Caco-2 (cell line): ENCODE measurements around the gene GABRG3. TPM values are rescaled to one million over a fixed set of nuclear protein-coding genes. Genes with fewer than 3 reads are reported as not detected.
"Not testable (repeated sequence)": the region's sequence is repeated elsewhere in the genome, so short reads cannot be mapped to it uniquely, and the experiment has no call there.

Experiments used
- BruUV-seq: library from RNA; stranded (reverse); fragments of 400-500 nt; replicated peaks from 2 replicates; lab custom pipeline; 2021; lab: Mats Ljungman, UMichigan
- CTCF ChIA-PET: fragments of 300-600 bp; sonication (Branson Sonifier 250); formaldehyde crosslinking; loops from one replicate; lab custom pipeline; 2022; ENCODE audit warnings: antibody characterized with exemption; lab: Charles Lee
- POLR2A ChIA-PET: fragments of 300-600 bp; sonication (Branson Sonifier 250); formaldehyde crosslinking; loops from one replicate; lab custom pipeline; 2022; ENCODE audit warnings: antibody characterized with exemption; lab: Charles Lee
- DNase-seq, 2 experiments: peaks; one replicate each; pipeline versions ENCODE4 v3.0.0 to v3.0.0-alpha.2; 2020 to 2022
- H3K27me3 ChIP-seq: replicated peaks from 2 replicates; pipeline ENCODE4 v1.6.0; 2011; ENCODE audit warnings: low read length; ENCODE audit not compliant: control insufficient read depth, insufficient read depth
- H3K36me3 ChIP-seq: 2 replicates; pipeline ENCODE4 v1.5.1; 2011; ENCODE audit warnings: low read length; ENCODE audit not compliant: control insufficient read depth, insufficient read depth
- H3K4me1 ChIP-seq: fragments of 250-450 bp; sonication (Bioruptor Pico); 2 replicates; pipeline ENCODE4 v1.5.1; 2020; ENCODE audit warnings: mild to moderate bottlenecking
- H3K4me3 ChIP-seq: 2 replicates; pipeline ENCODE4 v1.5.1; 2011; ENCODE audit warnings: low read depth, mild to moderate bottlenecking, control low read depth, low read length
- H3K9me3 ChIP-seq: fragments of 250-450 bp; sonication (Bioruptor Pico); 2 replicates; pipeline ENCODE4 v1.5.1; 2020; ENCODE audit warnings: mild to moderate bottlenecking, moderate library complexity
- H3K27ac Mint-ChIP-seq: one replicate; pipeline ENCODE4 v1.8.0; 2022; ENCODE audit warnings: mixed read lengths; ENCODE audit not compliant: unreplicated experiment
- H3K27me3 Mint-ChIP-seq: one replicate; pipeline ENCODE4 v1.8.0; 2022; ENCODE audit warnings: mixed read lengths; ENCODE audit not compliant: insufficient read depth, unreplicated experiment
- H3K36me3 Mint-ChIP-seq: one replicate; pipeline ENCODE4 v1.8.0; 2022; ENCODE audit warnings: mild to moderate bottlenecking, mixed read lengths; ENCODE audit not compliant: insufficient read depth, unreplicated experiment
- H3K4me1 Mint-ChIP-seq: one replicate; pipeline ENCODE4 v1.8.0; 2022; ENCODE audit warnings: low read depth, mixed read lengths; ENCODE audit not compliant: unreplicated experiment
- H3K4me3 Mint-ChIP-seq: one replicate; pipeline ENCODE4 v1.8.0; 2022; ENCODE audit warnings: mild to moderate bottlenecking, moderate library complexity, mixed read lengths; ENCODE audit not compliant: unreplicated experiment
- H3K9me3 Mint-ChIP-seq: one replicate; pipeline ENCODE4 v1.8.0; 2022; ENCODE audit warnings: mixed read lengths; ENCODE audit not compliant: unreplicated experiment
- CTCF ChIP-seq, 2 experiments: fragments of 200-600 bp in 1 of 2; IDR thresholded peaks; 1 replicate in 1 of 2; 2 replicates in 1 of 2; pipeline versions ENCODE4 v1.5.1 to v1.8.0; 2011 to 2022; ENCODE audit warnings: antibody characterized with exemption in 1 of 2, control low read depth in 1 of 2, inconsistent platforms in 1 of 2, low read depth in 1 of 2, low read length in 1 of 2, mild to moderate bottlenecking in 1 of 2, moderate library complexity in 1 of 2; ENCODE audit not compliant: insufficient read depth in 1 of 2, severe bottlenecking in 1 of 2, unreplicated experiment in 1 of 2
- intact Hi-C: fragments of 100-400 bp; cut with micrococcal nuclease; formaldehyde crosslinking; loops from one replicate; pipeline ENCODE4 v1.10.0; 2022; ENCODE audit not compliant: unreplicated experiment
- total RNA-seq: library from RNA; stranded (reverse); gene quantifications from 2 replicates; pipeline ENCODE4 v1.2.3, GENCODE V29; 2022

The GABRG3 gene
- total RNA-seq, 1 experiment from 2014 or later, result not detected

DNA sequence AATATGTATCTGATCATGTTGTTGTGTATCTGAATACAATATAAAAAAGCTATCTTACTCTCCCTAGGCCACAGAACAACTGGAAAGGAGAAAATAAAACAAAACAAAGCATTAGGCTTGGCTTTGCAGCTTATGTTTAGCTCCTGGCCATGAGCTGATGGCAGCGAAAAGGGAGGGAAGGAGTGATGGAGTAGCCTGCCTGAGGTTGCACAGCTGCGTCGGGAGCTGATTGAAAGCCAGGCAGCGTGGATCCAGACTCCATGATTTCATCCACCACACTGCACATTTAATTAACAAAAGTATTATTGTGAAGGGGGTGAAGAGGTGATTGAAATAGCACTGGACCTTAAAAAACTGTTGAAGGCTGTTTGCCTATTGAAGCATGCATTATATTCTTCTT lies 212.2 kb downstream of the GABRG3 start:
- Mint-ChIP-seq H3K9me3 (peaks cover 29% of the 10 kb centered on the region), H3K36me3 (no peaks in the 10 kb centered on the region), H3K4me1 (no peaks in the 10 kb centered on the region), H3K27me3 (no peaks in the 10 kb centered on the region), H3K4me3 (no peak overlapping the region), H3K27ac (no peak overlapping the region)
- POLR2A ChIA-PET, result no interaction called here
- no peak for TF ChIP-seq CTCF (IDR thresholded peaks at IDR 0.05; ENCODE audit: insufficient read depth in 1 of 2, low read depth in 1 of 2, low read length in 1 of 2, severe bottlenecking in 1 of 2, unreplicated experiment in 1 of 2)
- Histone ChIP-seq H3K4me1 (no peaks in the 10 kb centered on the region), H3K36me3 (no peaks in the 10 kb centered on the region), H3K27me3 (no peaks in the 10 kb centered on the region), H3K4me3 (no peak overlapping the region), H3K9me3 (no peaks in the 10 kb centered on the region)
- CTCF ChIA-PET, result no interaction called here
- DNase-seq, result no peak
- intact Hi-C loops, result no loop called here
- BruUV-seq, result no TSS peak

- intact Hi-C loops, H3K4me1 Mint-ChIP-seq, H3K36me3 Mint-ChIP-seq: not testable (repeated sequence)
These were observed 220.5 kb downstream of the GABRG3 start for GRCh38 chr15:27191515-27191914.

GRCh38 chr15:27196691-27197090 lies 225.7 kb downstream of the GABRG3 start:
- no peak overlapping the region for H3K27ac Mint-ChIP-seq
- H3K4me1 Mint-ChIP-seq, result no peaks in the 10 kb centered on the region
- ChIA-PET CTCF (no interaction called here), POLR2A (no interaction called here)
- no peak for DNase-seq
- TF ChIP-seq CTCF (IDR thresholded peaks at IDR 0.05; ENCODE audit: insufficient read depth in 1 of 2, low read depth in 1 of 2, low read length in 1 of 2, severe bottlenecking in 1 of 2, unreplicated experiment in 1 of 2), result no peak
- no TSS peak for BruUV-seq
- H3K36me3 Mint-ChIP-seq, result no peaks in the 10 kb centered on the region
- peaks cover 26% of the 10 kb centered on the region for H3K9me3 Mint-ChIP-seq
- H3K36me3 ChIP-seq, result no peaks in the 10 kb centered on the region
- no peak overlapping the region for H3K4me3 Mint-ChIP-seq
- no peaks in the 10 kb centered on the region for H3K27me3 ChIP-seq
- no peaks in the 10 kb centered on the region for H3K9me3 ChIP-seq
- intact Hi-C loops, result no loop called here
- H3K4me1 ChIP-seq, result no peaks in the 10 kb centered on the region
- no peak overlapping the region for H3K4me3 ChIP-seq
- peaks cover 3% of the 10 kb centered on the region for H3K27me3 Mint-ChIP-seq

More at GRCh38 chr15:27191515-27191914, 220.5 kb downstream of the GABRG3 start:
- H3K36me3 ChIP-seq, BruUV-seq, H3K4me1 ChIP-seq, H3K4me3 Mint-ChIP-seq, H3K27me3 Mint-ChIP-seq, POLR2A ChIA-PET, H3K27ac Mint-ChIP-seq, CTCF ChIA-PET, H3K4me3 ChIP-seq, H3K27me3 ChIP-seq, H3K9me3 ChIP-seq, DNase-seq: not testable (repeated sequence)
- H3K9me3 Mint-ChIP-seq, result peaks cover 39% of the 10 kb centered on the region

GRCh38 chr15:27201425-27201824 lies 230.4 kb downstream of the GABRG3 start:
- H3K4me1 ChIP-seq, result no peaks in the 10 kb centered on the region
- H3K27me3 ChIP-seq, result no peaks in the 10 kb centered on the region
- Mint-ChIP-seq H3K27ac (no peak overlapping the region), H3K36me3 (no peaks in the 10 kb centered on the region), H3K27me3 (peaks cover 3% of the 10 kb centered on the region), H3K4me1 (no peaks in the 10 kb centered on the region), H3K9me3 (peaks cover 12% of the 10 kb centered on the region), H3K4me3 (no peak overlapping the region)
- intact Hi-C loops, result no loop called here
- no peaks in the 10 kb centered on the region for H3K9me3 ChIP-seq
- ChIA-PET CTCF (no interaction called here), POLR2A (no interaction called here)
- no TSS peak for BruUV-seq
- H3K4me3 ChIP-seq, result no peak overlapping the region
- no peaks in the 10 kb centered on the region for H3K36me3 ChIP-seq
- DNase-seq, result no peak
- TF ChIP-seq CTCF (IDR thresholded peaks at IDR 0.05; ENCODE audit: insufficient read depth in 1 of 2, low read depth in 1 of 2, low read length in 1 of 2, severe bottlenecking in 1 of 2, unreplicated experiment in 1 of 2), result no peak
